ENCODE measurements around the gene RIBC2.
"Not testable (repeated sequence)": the region's sequence is repeated elsewhere in the genome, so short reads cannot be mapped to it uniquely, and the experiment has no call there.

RIBC2 gene

GRCh38 chr22:45430871-45431270, 17.4 kb downstream of the RIBC2 start:
- TF ChIP-seq CTCF (conservative IDR thresholded peaks at IDR 0.05) (no peak), ZFX (IDR thresholded peaks at IDR 0.05) (no peak)
- H3K27ac ChIP-seq: no peak overlapping the region

GRCh38 chr22:45434981-45435380, 21.5 kb downstream of the RIBC2 start:
- H3K27ac ChIP-seq: peak overlapping the region; percentile 48
- TF ChIP-seq ZFX (IDR thresholded peaks at IDR 0.05): no peak
- no peak for TF ChIP-seq CTCF (conservative IDR thresholded peaks at IDR 0.05)

- H3K27ac ChIP-seq: peak overlapping the region; percentile 48
These were observed 22.1 kb downstream of the RIBC2 start for GRCh38 chr22:45435544-45436139.

GRCh38 chr22:45436871-45437517, 23.5 kb downstream of the RIBC2 start:
- not testable (repeated sequence) for H3K27ac ChIP-seq

More at GRCh38 chr22:45435544-45436139, 22.1 kb downstream of the RIBC2 start:
- TF ChIP-seq ZFX (IDR thresholded peaks at IDR 0.05): no peak; the same call in 1 of the 2 replicates
- TF ChIP-seq CTCF (conservative IDR thresholded peaks at IDR 0.05): peak; percentile 96

- no peak for TF ChIP-seq CTCF (conservative IDR thresholded peaks at IDR 0.05)
- TF ChIP-seq ZFX (IDR thresholded peaks at IDR 0.05): no peak
- H3K27ac ChIP-seq: no peak overlapping the region
These were observed 24.8 kb downstream of the RIBC2 start for GRCh38 chr22:45438336-45438735.

GRCh38 chr22:45440688-45441087, 27.2 kb downstream of the RIBC2 start:
- peak overlapping the region; percentile 26 for H3K27ac ChIP-seq

- peak; percentile 84 for TF ChIP-seq CTCF (conservative IDR thresholded peaks at IDR 0.05)
- TF ChIP-seq ZFX (IDR thresholded peaks at IDR 0.05): no peak; the same call in 1 of the 2 replicates
- H3K27ac ChIP-seq: peak overlapping the region; percentile 26
These were observed 27.6 kb downstream of the RIBC2 start for GRCh38 chr22:45441138-45441537.

- TF ChIP-seq CTCF (conservative IDR thresholded peaks at IDR 0.05) (no peak), ZFX (IDR thresholded peaks at IDR 0.05) (no peak)
These were observed 28.6 kb downstream of the RIBC2 start for GRCh38 chr22:45442116-45442515.

More at GRCh38 chr22:45442116-45442515, 28.6 kb downstream of the RIBC2 start:
- H3K27ac ChIP-seq: no peak overlapping the region

Measured in C4-2B (cell line).